ENCODE results near the gene STAP1. TPM values are rescaled to one million over a fixed set of nuclear protein-coding genes. Genes with fewer than 3 reads are reported as not detected.
A peak's percentile ranks its signal among the peaks of the same experiment; 100 is the strongest.

The STAP1 gene
- total RNA-seq, 2 experiments from 2014 or later: 88.4 to 111 TPM

GRCh38 chr4:67624939-67625338, 66.4 kb downstream of the STAP1 start:
- no peak for TF ChIP-seq EZH2phosphoT487 (IDR thresholded peaks at IDR 0.05; ENCODE audit: borderline replicate concordance, low read depth, low read length)
- TF ChIP-seq CTCF (conservative IDR thresholded peaks at IDR 0.05; ENCODE audit: low read length): peak; percentile 29; the same call in 1 of the 2 replicates
- ChIA-PET CTCF (ENCODE audit: unreplicated experiment) (no interaction called here), POLR2A (interaction anchor here (0.6 to 1.5 kb wide), 3 partner anchors 8 to 70 kb away, joined by 4 to 8 read pairs (median 6); no protein-coding TSS in a partner anchor)
- Histone ChIP-seq H4K20me1 (ENCODE audit: insufficient read depth, low read length) (no peaks in the 10 kb centered on the region), H3K36me3 (ENCODE audit: insufficient read depth, low read length) (peaks cover 87% of the 10 kb centered on the region), H3K4me2 (ENCODE audit: low read length) (no peak overlapping the region), H3K27ac (ENCODE audit: low read depth, low read length, poor library complexity, severe bottlenecking) (no peak overlapping the region), H3K4me3 (ENCODE audit: low read depth, low read length, poor library complexity, severe bottlenecking) (no peak overlapping the region), H3K9me2 (ENCODE audit: insufficient read depth, low read length) (no peaks in the 10 kb centered on the region), H3K79me2 (ENCODE audit: insufficient read depth, low read depth, low read length) (no peaks in the 10 kb centered on the region), H3K4me1 (ENCODE audit: insufficient read depth, low read length, poor library complexity, severe bottlenecking) (no peaks in the 10 kb centered on the region), H2AFZ (ENCODE audit: low read length) (no peak overlapping the region), H3K9me3 (ENCODE audit: low read length) (no peaks in the 10 kb centered on the region)
- DNase-seq (ENCODE audit: low spot score): no peak
- BruUV-seq (replicated peaks): no TSS peak
- intact Hi-C loops (cut with micrococcal nuclease; ENCODE audit: unreplicated experiment): no loop called here

GRCh38 chr4:67632492-67632891, 74.0 kb downstream of the STAP1 start:
- H3K36me3 ChIP-seq (ENCODE audit: insufficient read depth, low read length): peaks cover 93% of the 10 kb centered on the region
- H3K4me3 ChIP-seq (ENCODE audit: low read depth, low read length, poor library complexity, severe bottlenecking): no peak overlapping the region
- no peak overlapping the region for H2AFZ ChIP-seq (ENCODE audit: low read length)
- ChIA-PET CTCF (ENCODE audit: unreplicated experiment) (no interaction called here), POLR2A (interaction anchor here (0.7 to 1.1 kb wide), 3 partner anchors 18 to 102 kb away, joined by 3 read pairs; no protein-coding TSS in a partner anchor)
- H3K27ac ChIP-seq (ENCODE audit: low read depth, low read length, poor library complexity, severe bottlenecking): no peak overlapping the region
- no peak for DNase-seq (ENCODE audit: low spot score)
- H3K9me2 ChIP-seq (ENCODE audit: insufficient read depth, low read length): no peaks in the 10 kb centered on the region
- BruUV-seq (replicated peaks): no TSS peak
- H3K4me2 ChIP-seq (ENCODE audit: low read length): no peak overlapping the region
- no peaks in the 10 kb centered on the region for H4K20me1 ChIP-seq (ENCODE audit: insufficient read depth, low read length)
- H3K79me2 ChIP-seq (ENCODE audit: insufficient read depth, low read depth, low read length): no peaks in the 10 kb centered on the region
- H3K4me1 ChIP-seq (ENCODE audit: insufficient read depth, low read length, poor library complexity, severe bottlenecking): no peaks in the 10 kb centered on the region
- TF ChIP-seq CTCF (conservative IDR thresholded peaks at IDR 0.05; ENCODE audit: low read length) (no peak), EZH2phosphoT487 (IDR thresholded peaks at IDR 0.05; ENCODE audit: borderline replicate concordance, low read depth, low read length) (no peak)
- H3K9me3 ChIP-seq (ENCODE audit: low read length): no peaks in the 10 kb centered on the region
- intact Hi-C loops (cut with micrococcal nuclease; ENCODE audit: unreplicated experiment): no loop called here

- POLR2A ChIA-PET: interaction anchor here (0.9 to 1.1 kb wide), 3 partner anchors 9 to 37 kb away, joined by 3 to 4 read pairs (median 4); no protein-coding TSS in a partner anchor
- no peaks in the 10 kb centered on the region for H3K9me3 ChIP-seq (ENCODE audit: low read length)
- no peaks in the 10 kb centered on the region for H3K79me2 ChIP-seq (ENCODE audit: insufficient read depth, low read depth, low read length)
- no peaks in the 10 kb centered on the region for H3K4me1 ChIP-seq (ENCODE audit: insufficient read depth, low read length, poor library complexity, severe bottlenecking)
- H3K4me2 ChIP-seq (ENCODE audit: low read length): no peak overlapping the region
- CTCF ChIA-PET (ENCODE audit: unreplicated experiment): no interaction called here
- no peak overlapping the region for H2AFZ ChIP-seq (ENCODE audit: low read length)
- H4K20me1 ChIP-seq (ENCODE audit: insufficient read depth, low read length): no peaks in the 10 kb centered on the region
- no peaks in the 10 kb centered on the region for H3K9me2 ChIP-seq (ENCODE audit: insufficient read depth, low read length)
- no peak overlapping the region for H3K27ac ChIP-seq (ENCODE audit: low read depth, low read length, poor library complexity, severe bottlenecking)
- no peak overlapping the region for H3K4me3 ChIP-seq (ENCODE audit: low read depth, low read length, poor library complexity, severe bottlenecking)
- H3K36me3 ChIP-seq (ENCODE audit: insufficient read depth, low read length): peaks cover 92% of the 10 kb centered on the region
- TF ChIP-seq CTCF (conservative IDR thresholded peaks at IDR 0.05; ENCODE audit: low read length) (no peak), EZH2phosphoT487 (IDR thresholded peaks at IDR 0.05; ENCODE audit: borderline replicate concordance, low read depth, low read length) (no peak)
- intact Hi-C loops (cut with micrococcal nuclease; ENCODE audit: unreplicated experiment): no loop called here
- DNase-seq (ENCODE audit: low spot score): no peak
- BruUV-seq (replicated peaks): no TSS peak
Observed at GRCh38 chr4:67634741-67635140, 76.2 kb downstream of the STAP1 start.
